Stimulated activated naive B cell treated with anti-CD40 and anti-IgM and Interleukin-4, amounts not matched to agents 10 μg/mL and 1 μg/mL and 100 μg/mL, for 72 hours (primary cell): ENCODE measurements around the gene MAML2.

Source experiments
- ATAC-seq, 2 donors: fragments of 150-1000 bp; cut with Tn5 transposase; replicated peaks; 2 replicates each; pipeline ENCODE4 v1.10.0; 2021; ENCODE audit warnings: moderate library complexity in 1 of 2
- DNase-seq: peaks from one replicate; pipeline ENCODE4 v3.0.0; 2021
- H3K27ac Mint-ChIP-seq: one replicate; pipeline ENCODE4 v1.8.0; 2022; ENCODE audit warnings: mild to moderate bottlenecking, mixed read lengths
- H3K27me3 Mint-ChIP-seq, 2 donors: one replicate each; pipeline ENCODE4 v1.8.0; 2022; ENCODE audit warnings: mixed read lengths in 2 of 2
- H3K36me3 Mint-ChIP-seq, 2 donors: one replicate each; pipeline ENCODE4 v1.8.0; 2022; ENCODE audit warnings: mixed read lengths in 2 of 2, mild to moderate bottlenecking in 1 of 2
- H3K4me1 Mint-ChIP-seq, 2 donors: one replicate each; pipeline ENCODE4 v1.8.0; 2022; ENCODE audit warnings: mixed read lengths in 2 of 2, mild to moderate bottlenecking in 1 of 2
- H3K4me3 Mint-ChIP-seq, 2 donors: one replicate each; pipeline ENCODE4 v1.8.0; 2022; ENCODE audit warnings: mild to moderate bottlenecking in 2 of 2, mixed read lengths in 2 of 2, moderate library complexity in 1 of 2
- H3K9me3 Mint-ChIP-seq, 2 donors: one replicate each; pipeline ENCODE4 v1.8.0; 2022; ENCODE audit warnings: mixed read lengths in 2 of 2, mild to moderate bottlenecking in 1 of 2

Gene MAML2

DNA sequence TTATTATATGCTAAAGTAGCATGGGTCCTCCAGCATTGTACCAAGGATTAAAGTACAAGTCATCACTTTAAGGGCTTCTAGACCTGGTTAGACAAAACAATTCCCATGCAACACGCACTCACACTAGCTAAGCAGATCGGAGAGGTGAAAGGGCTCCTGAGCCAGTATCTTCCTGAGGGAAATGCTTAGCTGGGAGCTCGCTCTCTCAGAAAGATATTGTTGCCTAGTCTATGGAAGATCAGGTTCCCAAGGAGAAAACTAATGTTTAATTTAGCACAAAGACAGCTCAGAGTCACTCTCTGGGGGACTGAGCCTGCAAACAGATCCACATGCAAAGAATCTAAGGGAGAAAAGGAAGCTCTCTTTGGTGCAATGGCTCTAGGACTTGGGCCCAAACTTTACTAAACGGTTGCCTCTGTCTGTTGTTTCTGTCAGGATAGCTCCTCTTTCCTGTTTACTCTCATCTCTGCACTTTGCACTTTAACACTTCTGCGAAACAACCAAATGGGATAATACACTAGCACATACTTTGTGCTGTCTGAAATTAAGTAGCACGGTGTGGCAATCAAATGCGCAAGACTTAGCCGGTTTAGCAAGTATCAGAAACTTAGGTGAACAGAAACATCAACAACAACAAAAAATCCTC is 10.7 kb downstream of the MAML2 start:
- H3K4me1 Mint-ChIP-seq = peaks cover 37 to 60% of the 10 kb centered on the region in 2 donors

DNA sequence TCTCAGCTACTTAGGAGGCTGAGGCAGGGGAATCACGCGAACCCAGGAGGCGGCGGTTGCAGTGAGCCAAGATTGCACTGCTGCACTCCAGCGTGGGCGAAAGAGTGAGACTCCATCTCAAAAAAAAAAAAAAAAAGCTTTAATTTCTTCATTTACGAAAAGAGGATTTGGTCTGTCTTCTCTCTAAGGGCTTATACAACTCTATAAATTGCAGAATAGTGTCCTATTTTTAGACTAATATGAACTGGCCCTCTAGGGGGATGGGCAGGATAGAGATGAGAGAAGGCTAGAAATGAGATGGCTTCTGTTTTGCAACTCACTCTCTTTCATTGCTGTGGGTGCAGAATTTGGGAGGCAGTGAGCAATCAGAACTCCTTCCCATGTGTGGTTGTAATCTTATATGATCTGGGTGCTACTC is 11.3 kb downstream of the MAML2 start:
- ATAC-seq = peak; percentile 33 to 75
- Mint-ChIP-seq H3K9me3 (peaks cover 0 to 1% of the 10 kb centered on the region in 2 donors), H3K4me1 (peaks cover 36 to 57% of the 10 kb centered on the region in 2 donors), H3K4me3 (no peak overlapping the region), H3K27ac (no peak overlapping the region), H3K36me3 (peaks cover 10 to 22% of the 10 kb centered on the region in 2 donors), H3K27me3 (no peaks in the 10 kb centered on the region)
- DNase-seq = no peak

More for the DNA sequence above, 10.7 kb downstream of the MAML2 start:
- DNase-seq (no peak), ATAC-seq (no peak)
- Mint-ChIP-seq H3K36me3 (peaks cover 10 to 22% of the 10 kb centered on the region in 2 donors), H3K27ac (no peak overlapping the region), H3K9me3 (peaks cover 0 to 1% of the 10 kb centered on the region in 2 donors), H3K4me3 (no peak overlapping the region), H3K27me3 (no peaks in the 10 kb centered on the region)

- H3K4me1 Mint-ChIP-seq = peaks cover 35 to 55% of the 10 kb centered on the region in 2 donors
- no peak overlapping the region for H3K4me3 Mint-ChIP-seq
- H3K9me3 Mint-ChIP-seq = peaks cover 0 to 1% of the 10 kb centered on the region in 2 donors
- ATAC-seq = no peak
- H3K27me3 Mint-ChIP-seq = no peaks in the 10 kb centered on the region
- peaks cover 10 to 20% of the 10 kb centered on the region in 2 donors for H3K36me3 Mint-ChIP-seq
- peak overlapping the region; percentile 33 for H3K27ac Mint-ChIP-seq
- no peak for DNase-seq
These were observed 12.5 kb downstream of the MAML2 start for GRCh38 chr11:96330511-96330859.

- Mint-ChIP-seq H3K9me3 (peaks cover 0 to 1% of the 10 kb centered on the region in 2 donors), H3K36me3 (peaks cover 10 to 20% of the 10 kb centered on the region in 2 donors), H3K4me3 (no peak overlapping the region), H3K4me1 (peaks cover 34 to 54% of the 10 kb centered on the region in 2 donors), H3K27me3 (no peaks in the 10 kb centered on the region), H3K27ac (no peak overlapping the region)
- no peak for DNase-seq
- no peak for ATAC-seq
These were observed 13.0 kb downstream of the MAML2 start for GRCh38 chr11:96329855-96330510.

DNA sequence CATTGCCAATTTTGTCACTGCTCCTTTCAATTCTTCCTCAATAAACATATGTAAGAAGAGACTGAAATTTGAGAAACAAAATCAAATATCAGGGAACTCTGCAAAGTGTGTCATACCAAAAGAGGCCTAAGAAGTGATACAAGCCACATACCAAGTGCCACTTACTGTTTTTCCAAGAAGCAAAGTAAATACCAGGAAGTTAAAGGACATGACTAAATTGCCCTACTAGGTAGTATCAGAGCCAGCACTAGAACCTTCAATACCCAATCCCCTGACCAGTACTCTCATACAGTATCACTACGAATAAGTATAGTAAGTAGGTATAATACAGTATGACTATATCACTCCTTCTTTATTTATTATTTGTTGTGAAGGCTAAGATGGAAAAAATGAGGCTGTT is 13.6 kb downstream of the MAML2 start:
- DNase-seq = no peak
- H3K4me3 Mint-ChIP-seq = no peak overlapping the region

DNA sequence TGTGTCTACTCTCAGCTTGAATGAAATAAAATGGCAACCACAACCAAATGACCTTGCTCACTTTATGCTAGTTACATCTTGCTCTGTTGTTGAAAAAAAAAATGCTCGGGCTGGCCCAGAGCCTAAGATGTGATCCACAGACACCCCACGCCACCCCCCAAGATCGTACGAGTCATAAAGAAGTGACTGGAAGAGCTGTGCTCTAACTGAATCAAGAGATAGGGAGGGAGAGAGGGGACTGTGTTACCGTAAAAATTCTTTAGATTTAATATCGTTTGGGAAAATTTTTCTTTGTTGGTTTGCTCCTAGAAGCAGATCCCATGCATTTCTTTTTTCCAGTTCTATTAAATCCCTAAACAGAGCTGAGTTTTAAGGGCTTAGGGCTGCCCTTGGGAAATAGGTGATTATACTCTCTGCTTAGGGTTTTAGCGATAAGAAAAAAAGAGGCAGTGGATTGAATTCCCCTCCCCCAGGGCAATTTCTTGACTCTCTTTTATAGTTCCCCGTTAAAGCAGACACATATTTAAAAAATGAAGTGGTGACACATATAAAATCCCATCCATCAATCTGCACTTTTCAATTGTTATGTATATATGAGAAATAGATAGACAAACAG is 14.5 kb downstream of the MAML2 start:
- H3K27me3 Mint-ChIP-seq = no peaks in the 10 kb centered on the region
- H3K9me3 Mint-ChIP-seq = peaks cover 0 to 1% of the 10 kb centered on the region in 2 donors
- DNase-seq (no peak), ATAC-seq (no peak)
- peaks cover 29 to 47% of the 10 kb centered on the region in 2 donors for H3K4me1 Mint-ChIP-seq
- H3K27ac Mint-ChIP-seq = no peak overlapping the region
- no peak overlapping the region for H3K4me3 Mint-ChIP-seq
- peaks cover 10 to 20% of the 10 kb centered on the region in 2 donors for H3K36me3 Mint-ChIP-seq

More for the DNA sequence above, 13.6 kb downstream of the MAML2 start:
- Mint-ChIP-seq H3K36me3 (peaks cover 10 to 20% of the 10 kb centered on the region in 2 donors), H3K4me1 (peaks cover 30 to 48% of the 10 kb centered on the region in 2 donors), H3K27me3 (no peaks in the 10 kb centered on the region), H3K9me3 (peaks cover 0 to 1% of the 10 kb centered on the region in 2 donors), H3K27ac (no peak overlapping the region)
- ATAC-seq = peak; percentile 31 to 56

GRCh38 chr11:96326959-96327358 is 16.0 kb downstream of the MAML2 start:
- ATAC-seq (no peak), DNase-seq (no peak)
- peaks cover 0 to 1% of the 10 kb centered on the region in 2 donors for H3K9me3 Mint-ChIP-seq
- no peak overlapping the region for H3K27ac Mint-ChIP-seq
- H3K4me3 Mint-ChIP-seq = no peak overlapping the region
- H3K36me3 Mint-ChIP-seq = peaks cover 11 to 28% of the 10 kb centered on the region in 2 donors
- no peaks in the 10 kb centered on the region for H3K27me3 Mint-ChIP-seq
- H3K4me1 Mint-ChIP-seq = peaks cover 21 to 36% of the 10 kb centered on the region in 2 donors

- H3K4me3 Mint-ChIP-seq = no peak overlapping the region
- DNase-seq (no peak), ATAC-seq (no peak)
- H3K4me1 Mint-ChIP-seq = peaks cover 19 to 41% of the 10 kb centered on the region in 2 donors
- peaks cover 0 to 1% of the 10 kb centered on the region in 2 donors for H3K9me3 Mint-ChIP-seq
- H3K27ac Mint-ChIP-seq = no peak overlapping the region
- no peaks in the 10 kb centered on the region for H3K27me3 Mint-ChIP-seq
- peaks cover 10 to 33% of the 10 kb centered on the region in 2 donors for H3K36me3 Mint-ChIP-seq
These were observed 18.1 kb downstream of the MAML2 start for GRCh38 chr11:96324912-96325311.

DNA sequence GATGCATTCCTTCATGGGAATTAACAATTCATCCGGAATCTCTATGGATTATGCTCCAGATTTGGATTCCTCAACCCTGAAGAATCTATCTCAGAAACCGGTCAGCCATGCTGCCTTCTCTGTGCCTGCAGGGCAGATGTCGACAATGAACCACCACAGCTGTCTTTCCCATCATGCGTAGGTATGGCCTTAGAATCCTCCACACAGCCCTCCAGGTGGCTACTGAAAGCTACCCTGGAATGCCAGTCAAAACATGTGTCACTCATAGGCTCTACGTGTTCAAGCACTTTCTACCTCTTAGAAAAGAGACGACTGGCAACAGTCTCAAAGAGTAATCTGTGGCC is 19.4 kb downstream of the MAML2 start:
- H3K4me3 Mint-ChIP-seq = no peak overlapping the region
- ATAC-seq (no peak), DNase-seq (no peak)
- peaks cover 7 to 27% of the 10 kb centered on the region in 2 donors for H3K36me3 Mint-ChIP-seq
- no peaks in the 10 kb centered on the region for H3K9me3 Mint-ChIP-seq
- peaks cover 16 to 31% of the 10 kb centered on the region in 2 donors for H3K4me1 Mint-ChIP-seq
- H3K27me3 Mint-ChIP-seq = no peaks in the 10 kb centered on the region
- H3K27ac Mint-ChIP-seq = no peak overlapping the region

GRCh38 chr11:96322775-96323641 is 20.0 kb downstream of the MAML2 start:
- no peak overlapping the region for H3K27ac Mint-ChIP-seq
- no peaks in the 10 kb centered on the region for H3K27me3 Mint-ChIP-seq
- H3K4me1 Mint-ChIP-seq = peaks cover 16 to 34% of the 10 kb centered on the region in 2 donors
- ATAC-seq = no peak
- DNase-seq = no peak
- H3K36me3 Mint-ChIP-seq = peaks cover 3 to 27% of the 10 kb centered on the region in 2 donors
- H3K4me3 Mint-ChIP-seq = no peak overlapping the region
- no peaks in the 10 kb centered on the region for H3K9me3 Mint-ChIP-seq

DNA sequence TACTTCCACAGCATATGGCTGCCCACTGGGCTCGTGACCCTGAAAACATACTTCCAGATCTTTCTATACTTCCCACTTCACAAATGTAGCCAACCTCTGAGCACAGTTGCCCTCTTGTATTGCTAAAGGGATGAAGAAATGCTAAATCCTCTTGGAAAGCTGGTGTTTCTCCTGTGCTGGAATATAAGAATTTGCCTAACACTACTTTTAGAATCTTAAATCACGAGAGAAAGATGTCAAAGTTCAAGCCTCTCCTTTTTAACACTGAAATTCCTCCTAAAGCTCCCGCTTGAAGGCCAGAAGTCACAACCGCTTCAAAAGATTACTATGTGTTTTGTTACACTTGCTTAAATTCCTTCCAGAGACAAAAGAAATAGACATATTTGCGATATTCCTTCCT is 21.9 kb downstream of the MAML2 start:
- no peak for DNase-seq
- no peaks in the 10 kb centered on the region for H3K27me3 Mint-ChIP-seq
- no peaks in the 10 kb centered on the region for H3K9me3 Mint-ChIP-seq
- H3K4me1 Mint-ChIP-seq = peaks cover 22 to 52% of the 10 kb centered on the region in 2 donors
- H3K27ac Mint-ChIP-seq = no peak overlapping the region
- peaks cover 16 to 37% of the 10 kb centered on the region in 2 donors for H3K36me3 Mint-ChIP-seq
- H3K4me3 Mint-ChIP-seq = no peak overlapping the region
- no peak for ATAC-seq

GRCh38 chr11:96319898-96320656 is 22.9 kb downstream of the MAML2 start:
- Mint-ChIP-seq H3K27me3 (no peaks in the 10 kb centered on the region), H3K9me3 (no peaks in the 10 kb centered on the region), H3K36me3 (peaks cover 18 to 39% of the 10 kb centered on the region in 2 donors), H3K4me3 (no peak overlapping the region), H3K4me1 (peaks cover 23 to 52% of the 10 kb centered on the region in 2 donors), H3K27ac (no peak overlapping the region)
- ATAC-seq (no peak), DNase-seq (no peak)

- DNase-seq (no peak), ATAC-seq (no peak)
- Mint-ChIP-seq H3K4me3 (no peak overlapping the region), H3K27ac (no peak overlapping the region), H3K4me1 (peaks cover 30 to 65% of the 10 kb centered on the region in 2 donors), H3K9me3 (no peaks in the 10 kb centered on the region), H3K36me3 (peaks cover 18 to 46% of the 10 kb centered on the region in 2 donors), H3K27me3 (no peaks in the 10 kb centered on the region)
These were observed 24.1 kb downstream of the MAML2 start for GRCh38 chr11:96318850-96319249.
